Panc1 (cell line): ENCODE data around the gene SMAD1.

Experiments
- CTCF ChIP-seq: fragments of 450-650 bp; IDR thresholded peaks from 2 replicates; pipeline ENCODE4 v1.5.1; 2017; ENCODE audit warnings: mild to moderate bottlenecking
- POLR2AphosphoS5 ChIP-seq: IDR thresholded peaks from 2 replicates; pipeline ENCODE4 v1.6.1; 2012; ENCODE audit warnings: mild to moderate bottlenecking, low read depth, low read length, moderate library complexity
- REST ChIP-seq, 2 experiments: IDR thresholded peaks; 2 replicates each; pipeline ENCODE4 v1.6.1; 2011 to 2012; ENCODE audit warnings: low read depth in 2 of 2, control low read depth in 1 of 2, low read length in 1 of 2, mild to moderate bottlenecking in 1 of 2, moderate library complexity in 1 of 2; ENCODE audit not compliant: insufficient read depth in 1 of 2

- no peak for TF ChIP-seq POLR2AphosphoS5
- no peak for TF ChIP-seq CTCF
- TF ChIP-seq REST (IDR thresholded peaks at IDR 0.05; ENCODE audit: insufficient read depth in 1 of 2, low read depth in 2 of 2, low read length in 1 of 2): no peak
Observed at GRCh38 chr4:145546175-145546915, 64.7 kb downstream of the SMAD1 start.
